ENCODE measurements around the gene SYP.
A peak's percentile ranks its signal among the peaks of the same experiment; 100 is the strongest.

Gene SYP

GRCh38 chrX:49233887-49234555 is 34.0 kb upstream of the SYP start:
- H3K4me3 ChIP-seq (ENCODE audit: low read length) = no peak overlapping the region
- no peak overlapping the region for H3K9ac ChIP-seq (ENCODE audit: low read length)
- H3K36me3 ChIP-seq (ENCODE audit: control insufficient read depth, insufficient read depth, low read length) = no peaks in the 10 kb centered on the region
- no peaks in the 10 kb centered on the region for H3K27me3 ChIP-seq (ENCODE audit: control insufficient read depth, insufficient read depth, low read length)
- no peaks in the 10 kb centered on the region for H3K4me1 ChIP-seq (ENCODE audit: control insufficient read depth, insufficient read depth, low read length)
- no peaks in the 10 kb centered on the region for H3K9me3 ChIP-seq (ENCODE audit: control insufficient read depth, low read length)

- Histone ChIP-seq H3K27me3 (ENCODE audit: control insufficient read depth, insufficient read depth, low read length) (no peaks in the 10 kb centered on the region), H3K9ac (ENCODE audit: low read length) (no peak within 1 kb of the TSS), H3K36me3 (ENCODE audit: control insufficient read depth, insufficient read depth, low read length) (no peaks in the 10 kb centered on the region), H3K4me3 (ENCODE audit: low read length) (no peak within 1 kb of the TSS), H3K9me3 (ENCODE audit: control insufficient read depth, low read length) (no peaks in the 10 kb centered on the region), H3K4me1 (ENCODE audit: control insufficient read depth, insufficient read depth, low read length) (no peaks in the 10 kb centered on the region)
Measured at GRCh38 chrX:49233176-49233575, 33.2 kb upstream of the SYP start, which contains the start of gene CACNA1F. Gene CACNA1F (minus strand): TSS chrX:49233340. CDS start chrX:49233309, 31 bp downstream.

- no peaks in the 10 kb centered on the region for H3K9me3 ChIP-seq (ENCODE audit: control insufficient read depth, low read length)
Measured at GRCh38 chrX:49232525-49232924, 32.5 kb upstream of the SYP start.

GRCh38 chrX:49231333-49232000 is 31.5 kb upstream of the SYP start:
- H3K36me3 ChIP-seq (ENCODE audit: control insufficient read depth, insufficient read depth, low read length) = no peaks in the 10 kb centered on the region
- no peaks in the 10 kb centered on the region for H3K9me3 ChIP-seq (ENCODE audit: control insufficient read depth, low read length)
- no peaks in the 10 kb centered on the region for H3K27me3 ChIP-seq (ENCODE audit: control insufficient read depth, insufficient read depth, low read length)
- H3K9ac ChIP-seq (ENCODE audit: low read length) = no peak overlapping the region
- no peaks in the 10 kb centered on the region for H3K4me1 ChIP-seq (ENCODE audit: control insufficient read depth, insufficient read depth, low read length)
- no peak overlapping the region for H3K4me3 ChIP-seq (ENCODE audit: low read length)

More at GRCh38 chrX:49232525-49232924, 32.5 kb upstream of the SYP start:
- Histone ChIP-seq H3K9ac (ENCODE audit: low read length) (no peak overlapping the region), H3K27me3 (ENCODE audit: control insufficient read depth, insufficient read depth, low read length) (no peaks in the 10 kb centered on the region), H3K4me3 (ENCODE audit: low read length) (no peak overlapping the region), H3K36me3 (ENCODE audit: control insufficient read depth, insufficient read depth, low read length) (no peaks in the 10 kb centered on the region), H3K4me1 (ENCODE audit: control insufficient read depth, insufficient read depth, low read length) (no peaks in the 10 kb centered on the region)

- Histone ChIP-seq H3K36me3 (ENCODE audit: control insufficient read depth, insufficient read depth, low read length) (no peaks in the 10 kb centered on the region), H3K27me3 (ENCODE audit: control insufficient read depth, insufficient read depth, low read length) (no peaks in the 10 kb centered on the region), H3K9me3 (ENCODE audit: control insufficient read depth, low read length) (no peaks in the 10 kb centered on the region), H3K9ac (ENCODE audit: low read length) (peak overlapping the region; percentile 56), H3K4me1 (ENCODE audit: control insufficient read depth, insufficient read depth, low read length) (no peaks in the 10 kb centered on the region), H3K4me3 (ENCODE audit: low read length) (no peak overlapping the region)
Measured at GRCh38 chrX:49230500-49231232, 30.7 kb upstream of the SYP start.

- Histone ChIP-seq H3K36me3 (ENCODE audit: control insufficient read depth, insufficient read depth, low read length) (no peaks in the 10 kb centered on the region), H3K9ac (ENCODE audit: low read length) (no peak overlapping the region), H3K9me3 (ENCODE audit: control insufficient read depth, low read length) (no peaks in the 10 kb centered on the region)
Measured at GRCh38 chrX:49228185-49228584, 28.2 kb upstream of the SYP start.

GRCh38 chrX:49227726-49228125 is 27.7 kb upstream of the SYP start:
- Histone ChIP-seq H3K9me3 (ENCODE audit: control insufficient read depth, low read length) (no peaks in the 10 kb centered on the region), H3K9ac (ENCODE audit: low read length) (no peak overlapping the region), H3K27me3 (ENCODE audit: control insufficient read depth, insufficient read depth, low read length) (no peaks in the 10 kb centered on the region), H3K4me1 (ENCODE audit: control insufficient read depth, insufficient read depth, low read length) (no peaks in the 10 kb centered on the region), H3K4me3 (ENCODE audit: low read length) (no peak overlapping the region), H3K36me3 (ENCODE audit: control insufficient read depth, insufficient read depth, low read length) (no peaks in the 10 kb centered on the region)

More at GRCh38 chrX:49228185-49228584, 28.2 kb upstream of the SYP start:
- H3K27me3 ChIP-seq (ENCODE audit: control insufficient read depth, insufficient read depth, low read length) = no peaks in the 10 kb centered on the region
- no peak overlapping the region for H3K4me3 ChIP-seq (ENCODE audit: low read length)
- no peaks in the 10 kb centered on the region for H3K4me1 ChIP-seq (ENCODE audit: control insufficient read depth, insufficient read depth, low read length)

- Histone ChIP-seq H3K9me3 (ENCODE audit: control insufficient read depth, low read length) (no peaks in the 10 kb centered on the region), H3K27me3 (ENCODE audit: control insufficient read depth, insufficient read depth, low read length) (no peaks in the 10 kb centered on the region), H3K9ac (ENCODE audit: low read length) (no peak overlapping the region), H3K4me3 (ENCODE audit: low read length) (no peak overlapping the region), H3K36me3 (ENCODE audit: control insufficient read depth, insufficient read depth, low read length) (no peaks in the 10 kb centered on the region), H3K4me1 (ENCODE audit: control insufficient read depth, insufficient read depth, low read length) (no peaks in the 10 kb centered on the region)
Measured at GRCh38 chrX:49226946-49227345, 27.0 kb upstream of the SYP start.

GRCh38 chrX:49225858-49226257 is 25.9 kb upstream of the SYP start:
- no peaks in the 10 kb centered on the region for H3K4me1 ChIP-seq (ENCODE audit: control insufficient read depth, insufficient read depth, low read length)
- H3K36me3 ChIP-seq (ENCODE audit: control insufficient read depth, insufficient read depth, low read length) = no peaks in the 10 kb centered on the region
- H3K27me3 ChIP-seq (ENCODE audit: control insufficient read depth, insufficient read depth, low read length) = no peaks in the 10 kb centered on the region
- H3K4me3 ChIP-seq (ENCODE audit: low read length) = no peak overlapping the region
- H3K9me3 ChIP-seq (ENCODE audit: control insufficient read depth, low read length) = no peaks in the 10 kb centered on the region
- no peak overlapping the region for H3K9ac ChIP-seq (ENCODE audit: low read length)

GRCh38 chrX:49221868-49222267 is 21.9 kb upstream of the SYP start:
- H3K4me3 ChIP-seq (ENCODE audit: low read length) = no peak overlapping the region
- H3K36me3 ChIP-seq (ENCODE audit: control insufficient read depth, insufficient read depth, low read length) = no peaks in the 10 kb centered on the region
- no peaks in the 10 kb centered on the region for H3K9me3 ChIP-seq (ENCODE audit: control insufficient read depth, low read length)
- no peaks in the 10 kb centered on the region for H3K4me1 ChIP-seq (ENCODE audit: control insufficient read depth, insufficient read depth, low read length)
- H3K27me3 ChIP-seq (ENCODE audit: control insufficient read depth, insufficient read depth, low read length) = no peaks in the 10 kb centered on the region
- H3K9ac ChIP-seq (ENCODE audit: low read length) = no peak overlapping the region

GRCh38 chrX:49220100-49220499 is 20.1 kb upstream of the SYP start:
- no peaks in the 10 kb centered on the region for H3K36me3 ChIP-seq (ENCODE audit: control insufficient read depth, insufficient read depth, low read length)
- no peak overlapping the region for H3K9ac ChIP-seq (ENCODE audit: low read length)
- H3K27me3 ChIP-seq (ENCODE audit: control insufficient read depth, insufficient read depth, low read length) = no peaks in the 10 kb centered on the region
- no peak overlapping the region for H3K4me3 ChIP-seq (ENCODE audit: low read length)
- no peaks in the 10 kb centered on the region for H3K4me1 ChIP-seq (ENCODE audit: control insufficient read depth, insufficient read depth, low read length)
- H3K9me3 ChIP-seq (ENCODE audit: control insufficient read depth, low read length) = no peaks in the 10 kb centered on the region

- Histone ChIP-seq H3K9me3 (ENCODE audit: control insufficient read depth, low read length) (no peaks in the 10 kb centered on the region), H3K36me3 (ENCODE audit: control insufficient read depth, insufficient read depth, low read length) (no peaks in the 10 kb centered on the region), H3K27me3 (ENCODE audit: control insufficient read depth, insufficient read depth, low read length) (no peaks in the 10 kb centered on the region), H3K4me3 (ENCODE audit: low read length) (no peak overlapping the region), H3K9ac (ENCODE audit: low read length) (no peak overlapping the region), H3K4me1 (ENCODE audit: control insufficient read depth, insufficient read depth, low read length) (no peaks in the 10 kb centered on the region)
Measured at GRCh38 chrX:49214996-49215526, 15.1 kb upstream of the SYP start.

Data from mucosa of stomach (tissue), 1 donor.